Measurements from ENCODE around the gene DNAJC21.

Gene DNAJC21

GRCh38 chr5:34982823-34983222, 53.5 kb downstream of the DNAJC21 start:
- no peak for DNase-seq

GRCh38 chr5:34986965-34987364, 57.6 kb downstream of the DNAJC21 start:
- DNase-seq = no peak

GRCh38 chr5:34991486-34992238, 62.3 kb downstream of the DNAJC21 start:
- no peak for DNase-seq

GRCh38 chr5:34993951-34994350, 64.6 kb downstream of the DNAJC21 start:
- no peak for DNase-seq

- no peak for DNase-seq
Measured at GRCh38 chr5:34996261-34996660, 66.9 kb downstream of the DNAJC21 start.

GRCh38 chr5:34998058-34998789, 68.9 kb downstream of the DNAJC21 start:
- no peak for DNase-seq

GRCh38 chr5:35001842-35002241, 72.5 kb downstream of the DNAJC21 start:
- DNase-seq = no peak

- DNase-seq = no peak
Measured at GRCh38 chr5:35002459-35002858, 73.1 kb downstream of the DNAJC21 start.

- peak; percentile 32 for DNase-seq
Measured at GRCh38 chr5:35003018-35003957, 73.9 kb downstream of the DNAJC21 start.

GRCh38 chr5:35004200-35004599, 74.8 kb downstream of the DNAJC21 start:
- no peak for DNase-seq

GRCh38 chr5:35004771-35005170, 75.4 kb downstream of the DNAJC21 start:
- DNase-seq = no peak

Data from CD4-positive, alpha-beta T cell treated with Interleukin-21 for 1 hour (primary cell).